B cell (primary cell): ENCODE results near the gene USP27X. TPM values are rescaled to one million over a fixed set of nuclear protein-coding genes. Genes with fewer than 3 reads are reported as not detected.

Experiments
- ATAC-seq: fragments of 200-7000 bp; cut with Tn5 transposase; one replicate; pipeline ENCODE4 v1.10.0; 2021; ENCODE audit warnings: low read depth, mild to moderate bottlenecking, moderate number of reproducible peaks, moderate library complexity
- CTCF ChIA-PET: fragments of 350-600 bp; sonication (Branson Sonifier 250); formaldehyde crosslinking; loops from one replicate; lab custom pipeline; 2021; ENCODE audit warnings: antibody characterized with exemption, inconsistent platforms; lab: Charles Lee
- POLR2A ChIA-PET: fragments of 350-600 bp; sonication (Branson Sonifier 250); formaldehyde crosslinking; loops from one replicate; lab custom pipeline; 2021; ENCODE audit warnings: antibody characterized with exemption; lab: Charles Lee
- DNase-seq: peaks from one replicate; pipeline ENCODE4 v3.0.0; 2013
- H2AFZ ChIP-seq: 2 replicates; pipeline ENCODE4 v1.6.1; 2012; ENCODE audit warnings: mild to moderate bottlenecking, low read depth, low read length; ENCODE audit not compliant: insufficient read depth, poor library complexity, severe bottlenecking
- H3K27ac ChIP-seq, 2 donors: 1 replicate in 1 of 2; 2 replicates in 1 of 2; pipeline ENCODE4 v1.5.1; 2012 to 2013; ENCODE audit warnings: low read length in 2 of 2, mild to moderate bottlenecking in 2 of 2, moderate library complexity in 1 of 2
- H3K27me3 ChIP-seq, 4 experiments: fragments of 200-600 bp in 1 of 4; sonication (generic) in 1 of 4; replicated peaks in 1 of 4; 1 replicate in 2 of 4; 2 replicates in 2 of 4; pipeline versions ENCODE4 v1.6.1 to v1.7.0; 2013 to 2016; ENCODE audit warnings: low read length in 3 of 4, mild to moderate bottlenecking in 2 of 4, mixed read lengths in 1 of 4, moderate library complexity in 1 of 4; ENCODE audit not compliant: insufficient read depth in 4 of 4, control insufficient read depth in 3 of 4; ENCODE audit errors: control extremely low read depth in 1 of 4
- H3K36me3 ChIP-seq, 2 experiments: replicated peaks in 1 of 2; 1 replicate in 1 of 2; 2 replicates in 1 of 2; pipeline versions ENCODE4 v1.6.1 to v1.7.1; 2013; ENCODE audit warnings: low read length in 1 of 2; ENCODE audit not compliant: insufficient read depth in 2 of 2, control insufficient read depth in 1 of 2; ENCODE audit errors: control extremely low read depth in 1 of 2, extremely low read depth in 1 of 2
- H3K4me1 ChIP-seq, 2 donors: fragments of 200-600 bp in 1 of 2; sonication (generic) in 1 of 2; 1 replicate in 1 of 2; 2 replicates in 1 of 2; pipeline versions ENCODE4 v1.5.1 to v1.6.1; 2013 to 2017; ENCODE audit warnings: low read length in 2 of 2; ENCODE audit not compliant: control insufficient read depth in 2 of 2, insufficient read depth in 2 of 2
- H3K4me2 ChIP-seq: replicated peaks from 2 replicates; pipeline ENCODE3; 2012; ENCODE audit warnings: mild to moderate bottlenecking, low read depth, low read length; ENCODE audit not compliant: poor library complexity, severe bottlenecking
- H3K4me3 ChIP-seq, 5 experiments: fragments of 200-600 bp in 1 of 5; sonication (generic) in 1 of 5; 1 replicate in 3 of 5; 2 replicates in 2 of 5; pipeline versions ENCODE4 v1.5.1 to v1.7.0; 2011 to 2016; ENCODE audit warnings: low read length in 4 of 5, mild to moderate bottlenecking in 4 of 5, low read depth in 2 of 5, control low read depth in 1 of 5, moderate library complexity in 1 of 5; ENCODE audit not compliant: insufficient read depth in 1 of 5; ENCODE audit errors: control extremely low read depth in 1 of 5, extremely low read depth in 1 of 5
- H3K79me2 ChIP-seq: fragments of 200-600 bp; sonication (generic); one replicate; pipeline ENCODE4 v1.6.0; 2016; ENCODE audit warnings: low read length; ENCODE audit not compliant: control insufficient read depth, insufficient read depth
- H3K9ac ChIP-seq: fragments of 200-600 bp; sonication (generic); 2 replicates; pipeline ENCODE4 v1.6.1; 2017; ENCODE audit warnings: mild to moderate bottlenecking, low read length, moderate library complexity
- H3K9me3 ChIP-seq, 3 donors: one replicate each; pipeline versions ENCODE4 v1.6.1 to v1.7.1; 2013; ENCODE audit warnings: low read length in 2 of 3; ENCODE audit not compliant: control insufficient read depth in 2 of 3, insufficient read depth in 1 of 3; ENCODE audit errors: control extremely low read depth in 1 of 3
- H4K20me1 ChIP-seq: 2 replicates; pipeline ENCODE4 v1.6.0; 2012; ENCODE audit warnings: mild to moderate bottlenecking, low read length; ENCODE audit not compliant: insufficient read depth, control insufficient read depth, poor library complexity, severe bottlenecking
- H3K27ac Mint-ChIP-seq: one replicate; pipeline ENCODE4 v1.8.0; 2021; ENCODE audit warnings: mixed read lengths
- H3K27me3 Mint-ChIP-seq: one replicate; pipeline ENCODE4 v1.8.0; 2021; ENCODE audit warnings: mixed read lengths
- H3K4me1 Mint-ChIP-seq: one replicate; pipeline ENCODE4 v1.8.0; 2021; ENCODE audit warnings: mixed read lengths
- H3K4me3 Mint-ChIP-seq: one replicate; pipeline ENCODE4 v1.8.0; 2021; ENCODE audit warnings: mixed read lengths
- H3K9me3 Mint-ChIP-seq: one replicate; pipeline ENCODE4 v1.8.0; 2022; ENCODE audit warnings: mixed read lengths; ENCODE audit not compliant: insufficient read depth
- CTCF ChIP-seq: fragments of 200-600 bp; IDR thresholded peaks from one replicate; pipeline ENCODE4 v1.8.0; 2022; ENCODE audit warnings: antibody characterized with exemption, mild to moderate bottlenecking
- EZH2 ChIP-seq: IDR thresholded peaks from 2 replicates; pipeline ENCODE4 v1.6.1; 2012; ENCODE audit warnings: borderline replicate concordance, low read depth, mild to moderate bottlenecking, moderate library complexity, low read length; ENCODE audit not compliant: insufficient read depth, poor library complexity, severe bottlenecking
- WGBS: methylation state at CpG from one replicate; pipeline ENCODE4 v1.1.5; 2013; ENCODE audit warnings: missing lambda C conversion rate; ENCODE audit not compliant: insufficient coverage; 5-methylcytosine and 5-hydroxymethylcytosine counted together
- intact Hi-C: fragments of 100-400 bp; cut with micrococcal nuclease; formaldehyde crosslinking; loops from one replicate; pipeline ENCODE4 v1.10.0; 2022
- polyA plus RNA-seq: library from polyadenylated mRNA; depleted of rRNA; stranded (reverse); fragments of >200 nt; gene quantifications from 2 replicates; pipeline ENCODE4 v1.2.3, GENCODE V29; 2012
- total RNA-seq, 2 donors: library from RNA; stranded (reverse); fragments of 120-200 nt in 1 of 2; gene quantifications; 1 replicate in 1 of 2; 2 replicates in 1 of 2; pipeline versions ENCODE4 v1.2.3 to v1.2.4, GENCODE V29; 2013 to 2022

Gene USP27X
- total and polyA plus RNA-seq, 2 donors (not counting 1 experiment from before 2014, with no cell fraction given), result 1.6 to 6.1 TPM

- Histone ChIP-seq H3K9me3 (peaks cover 0 to 2% (median 0%) of the 10 kb centered on the region in 3 donors), H3K27ac (no peak overlapping the region), H3K4me2 (no peak overlapping the region), H3K4me1 (no peaks in the 10 kb centered on the region), H3K36me3 (no peaks in the 10 kb centered on the region), H4K20me1 (no peaks in the 10 kb centered on the region), H3K27me3 (peaks cover 0 to 3% (median 0%) of the 10 kb centered on the region in 4 experiments), H3K79me2 (no peaks in the 10 kb centered on the region), H3K9ac (no peak overlapping the region), H2AFZ (no peak overlapping the region), H3K4me3 (no peak overlapping the region)
- POLR2A ChIA-PET, result no interaction called here
- DNase-seq (no peak), ATAC-seq (no peak)
- no peak overlapping the region for H3K4me3 Mint-ChIP-seq
- H3K27me3 Mint-ChIP-seq, result peaks cover 9% of the 10 kb centered on the region
- H3K9me3 Mint-ChIP-seq, result no peaks in the 10 kb centered on the region
- CTCF ChIA-PET, result interaction anchor here (1.4 kb wide), 1 partner anchor 8 kb away, joined by 5 read pairs; no protein-coding TSS in a partner anchor
- no CpG with 5 or more reads among the region's 1 CpG for WGBS
- no peak for TF ChIP-seq CTCF
- intact Hi-C loops, result no loop called here
- no peak overlapping the region for H3K27ac Mint-ChIP-seq
- H3K4me1 Mint-ChIP-seq, result peaks cover 4% of the 10 kb centered on the region
Measured at GRCh38 chrX:49846522-49846921, 32.8 kb upstream of the USP27X start.

GRCh38 chrX:49848275-49848674 is 31.0 kb upstream of the USP27X start:
- Mint-ChIP-seq H3K4me3 (no peak overlapping the region), H3K27ac (no peak overlapping the region), H3K9me3 (no peaks in the 10 kb centered on the region), H3K27me3 (peaks cover 9% of the 10 kb centered on the region), H3K4me1 (peaks cover 4% of the 10 kb centered on the region)
- Histone ChIP-seq H3K27ac (no peak overlapping the region), H3K27me3 (peaks cover 0 to 3% (median 0%) of the 10 kb centered on the region in 4 experiments), H2AFZ (no peak overlapping the region), H3K79me2 (no peaks in the 10 kb centered on the region), H3K4me1 (no peaks in the 10 kb centered on the region), H4K20me1 (no peaks in the 10 kb centered on the region), H3K9ac (no peak overlapping the region), H3K9me3 (peaks cover 0 to 2% (median 0%) of the 10 kb centered on the region in 3 donors), H3K4me3 (no peak overlapping the region), H3K4me2 (no peak overlapping the region), H3K36me3 (no peaks in the 10 kb centered on the region)
- DNase-seq (no peak), ATAC-seq (no peak)
- 100% methylated on average over 1 of the region's 3 CpGs for WGBS
- TF ChIP-seq EZH2 (no peak), CTCF (no peak)
- POLR2A ChIA-PET, result no interaction called here
- CTCF ChIA-PET, result no interaction called here
- intact Hi-C loops, result no loop called here
